Retinal pigment epithelial cell (primary cell): ENCODE results near the gene LRRC25.

Experiments
- DNase-seq: peaks from one replicate; pipeline ENCODE4 v3.0.0-alpha.2; 2010; ENCODE audit warnings: low read depth
- H3K4me3 ChIP-seq: 2 replicates; pipeline ENCODE4 v1.5.1; 2011; ENCODE audit warnings: mild to moderate bottlenecking, low read length, control low read depth, moderate library complexity
- TF ChIP-seq, protein P1 (sequence below): conservative IDR thresholded peaks from 2 replicates; pipeline ENCODE4 v1.5.1; 2011; ENCODE audit warnings: low read depth, low read length, control low read depth, inconsistent platforms

Gene LRRC25

DNA sequence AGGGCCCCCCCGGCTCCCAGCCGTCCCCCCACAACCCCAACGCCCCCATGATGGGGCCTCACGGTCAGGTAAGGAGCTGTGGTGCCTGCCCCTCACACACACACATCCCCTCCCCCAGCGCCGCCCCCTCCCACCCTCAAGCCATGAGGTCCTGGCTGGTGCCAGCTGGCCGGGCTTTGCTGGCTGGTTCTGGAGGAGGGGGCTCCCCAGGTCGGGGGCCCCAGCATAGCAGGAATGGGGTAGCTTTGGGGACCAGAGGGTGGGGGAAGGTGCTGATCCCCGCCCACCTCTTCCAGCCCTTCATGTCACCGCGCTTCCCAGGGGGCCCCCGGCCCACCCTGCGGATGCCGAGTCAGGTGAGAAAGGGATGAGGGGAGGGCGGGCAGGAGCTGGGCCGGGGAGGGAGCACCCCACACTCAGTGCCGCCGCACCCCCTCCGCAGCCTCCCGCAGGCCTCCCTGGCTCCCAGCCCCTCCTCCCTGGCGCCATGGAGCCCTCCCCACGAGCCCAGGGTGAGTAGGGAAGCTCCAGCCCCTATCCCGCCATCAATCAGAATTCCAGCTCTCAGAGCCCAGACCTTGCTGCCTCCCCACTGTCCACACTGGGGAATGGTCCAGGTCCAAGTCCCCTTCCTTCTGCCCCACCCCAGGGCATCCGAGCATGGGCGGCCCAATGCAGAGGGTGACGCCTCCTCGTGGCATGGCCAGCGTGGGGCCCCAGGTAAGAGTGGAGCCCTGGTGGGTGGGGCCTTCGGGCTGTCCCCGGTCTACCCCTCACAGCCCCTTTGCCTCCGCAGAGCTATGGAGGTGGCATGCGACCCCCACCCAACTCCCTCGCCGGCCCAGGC is 34.2 kb upstream of the LRRC25 start:
- no peak for DNase-seq
- TF ChIP-seq, protein P1, sequence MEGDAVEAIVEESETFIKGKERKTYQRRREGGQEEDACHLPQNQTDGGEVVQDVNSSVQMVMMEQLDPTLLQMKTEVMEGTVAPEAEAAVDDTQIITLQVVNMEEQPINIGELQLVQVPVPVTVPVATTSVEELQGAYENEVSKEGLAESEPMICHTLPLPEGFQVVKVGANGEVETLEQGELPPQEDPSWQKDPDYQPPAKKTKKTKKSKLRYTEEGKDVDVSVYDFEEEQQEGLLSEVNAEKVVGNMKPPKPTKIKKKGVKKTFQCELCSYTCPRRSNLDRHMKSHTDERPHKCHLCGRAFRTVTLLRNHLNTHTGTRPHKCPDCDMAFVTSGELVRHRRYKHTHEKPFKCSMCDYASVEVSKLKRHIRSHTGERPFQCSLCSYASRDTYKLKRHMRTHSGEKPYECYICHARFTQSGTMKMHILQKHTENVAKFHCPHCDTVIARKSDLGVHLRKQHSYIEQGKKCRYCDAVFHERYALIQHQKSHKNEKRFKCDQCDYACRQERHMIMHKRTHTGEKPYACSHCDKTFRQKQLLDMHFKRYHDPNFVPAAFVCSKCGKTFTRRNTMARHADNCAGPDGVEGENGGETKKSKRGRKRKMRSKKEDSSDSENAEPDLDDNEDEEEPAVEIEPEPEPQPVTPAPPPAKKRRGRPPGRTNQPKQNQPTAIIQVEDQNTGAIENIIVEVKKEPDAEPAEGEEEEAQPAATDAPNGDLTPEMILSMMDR = no peak
- no peak overlapping the region for H3K4me3 ChIP-seq

DNA sequence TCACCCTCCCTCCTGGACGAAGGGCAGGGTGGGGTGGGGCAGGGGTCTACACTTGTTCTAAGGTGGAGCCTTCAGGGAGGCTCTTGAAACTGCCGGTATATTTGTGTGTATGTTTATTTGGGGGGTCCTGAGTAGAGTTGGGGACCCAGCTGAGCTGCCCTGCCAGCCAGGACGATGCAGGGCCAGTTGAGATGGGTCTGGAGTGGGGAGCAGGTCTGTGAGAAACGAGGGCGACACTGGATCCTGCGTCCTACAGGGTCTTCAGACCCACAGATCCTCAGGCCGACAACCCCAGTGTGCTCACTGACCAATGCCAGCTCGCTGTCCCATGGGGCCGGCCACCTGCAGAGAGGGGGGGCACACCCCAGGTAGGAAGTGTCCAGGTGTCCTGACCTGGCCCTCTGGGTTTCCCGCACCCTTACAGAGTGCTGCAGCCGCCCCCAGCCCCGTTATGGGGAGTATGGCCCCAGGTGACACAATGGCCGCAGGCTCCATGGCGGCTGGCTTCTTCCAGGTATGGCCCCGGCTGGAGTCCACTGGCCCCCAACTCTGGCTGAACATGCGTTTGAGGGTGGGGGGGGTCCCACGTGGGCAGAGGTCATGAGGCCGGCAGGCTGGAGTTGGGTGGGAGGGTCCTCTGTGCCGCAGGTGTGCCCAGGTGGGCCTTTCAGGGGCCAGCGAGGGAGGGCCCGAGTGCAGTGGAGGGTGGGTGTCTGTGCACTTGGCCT is 33.2 kb upstream of the LRRC25 start:
- TF ChIP-seq, protein P1 = no peak
- H3K4me3 ChIP-seq = no peak overlapping the region
- no peak for DNase-seq

DNA sequence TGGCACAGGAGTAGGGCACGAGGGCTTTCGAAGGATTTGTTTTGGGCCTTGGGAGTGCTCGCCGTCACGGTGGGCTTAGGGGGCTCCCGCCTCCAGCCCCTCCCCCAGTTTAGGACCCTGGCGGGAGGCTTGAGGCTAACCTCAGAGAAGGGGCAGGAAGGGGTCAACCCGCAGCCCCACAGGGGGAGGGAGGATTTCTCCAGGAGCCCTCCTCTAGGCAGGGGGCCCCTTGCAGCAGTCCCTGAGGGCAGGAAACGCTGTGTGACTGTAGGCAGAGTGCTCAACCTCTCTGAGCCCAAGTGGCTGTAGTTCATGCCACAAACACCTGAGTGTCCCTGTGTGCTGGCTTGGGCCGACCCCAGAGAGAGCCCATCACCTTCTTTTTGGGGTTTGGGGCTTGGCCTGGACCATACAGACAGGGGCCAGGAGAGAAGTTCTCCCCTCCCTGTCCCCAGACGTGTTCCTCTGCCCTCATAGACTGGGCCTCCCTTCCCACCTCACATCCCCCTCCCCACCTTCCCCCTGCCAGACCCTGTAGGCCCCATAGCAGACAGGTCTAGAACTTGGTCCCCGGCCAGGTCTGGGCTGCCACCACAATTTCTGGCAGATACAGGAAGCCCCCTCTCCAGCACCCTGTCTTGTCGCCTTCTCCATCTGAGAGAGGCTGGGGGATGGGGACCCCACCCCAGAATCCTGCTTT is 32.4 kb upstream of the LRRC25 start:
- TF ChIP-seq, protein P1 = no peak
- DNase-seq = no peak
- H3K4me3 ChIP-seq = no peak overlapping the region

DNA sequence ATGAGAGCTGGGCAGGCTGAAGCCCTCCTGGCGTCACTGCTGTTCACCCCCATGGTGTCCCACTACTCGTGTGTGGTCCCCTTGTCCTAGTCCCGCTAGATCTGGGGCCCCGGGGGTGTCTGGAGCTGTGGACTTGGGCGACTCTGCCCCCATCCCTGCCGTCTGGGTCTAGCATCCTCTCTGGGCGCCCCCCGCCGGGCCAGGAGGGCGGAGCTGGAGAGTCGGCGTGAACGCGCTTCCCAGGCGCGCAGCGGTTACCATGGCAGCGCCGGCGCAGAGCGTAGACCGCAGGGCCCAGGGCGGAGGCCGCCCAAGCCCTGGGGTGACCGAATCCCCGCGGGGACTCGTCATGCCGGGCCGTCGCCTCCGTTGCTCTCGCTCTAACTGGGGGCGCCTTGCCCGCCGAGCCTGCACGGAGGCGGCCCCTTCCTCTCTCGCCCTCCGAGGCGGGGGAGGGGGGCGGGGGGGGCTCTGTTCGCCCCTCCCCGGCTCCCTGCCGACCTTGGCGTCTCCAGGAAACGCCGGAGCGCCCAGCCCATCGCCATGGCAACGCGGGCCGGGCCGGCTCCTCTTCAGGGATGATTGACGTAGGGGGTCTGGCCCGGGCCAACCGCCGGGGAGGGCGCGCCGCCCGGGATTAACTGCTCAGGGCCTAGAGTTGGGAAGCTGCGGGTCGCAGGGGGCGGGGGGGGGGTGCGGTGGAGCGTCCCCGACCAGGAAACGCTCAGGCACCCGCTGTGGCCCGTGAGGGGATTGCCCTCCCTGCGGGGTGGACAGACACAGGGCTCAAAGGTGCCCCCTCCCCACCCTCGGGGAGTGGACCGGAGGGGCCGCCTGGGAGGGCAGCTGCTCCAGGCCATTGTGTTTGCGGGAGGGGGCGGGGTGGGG is 31.6 kb upstream of the LRRC25 start:
- TF ChIP-seq, protein P1 = no peak
- DNase-seq = no peak
- H3K4me3 ChIP-seq = peak overlapping the region; percentile 15

DNA sequence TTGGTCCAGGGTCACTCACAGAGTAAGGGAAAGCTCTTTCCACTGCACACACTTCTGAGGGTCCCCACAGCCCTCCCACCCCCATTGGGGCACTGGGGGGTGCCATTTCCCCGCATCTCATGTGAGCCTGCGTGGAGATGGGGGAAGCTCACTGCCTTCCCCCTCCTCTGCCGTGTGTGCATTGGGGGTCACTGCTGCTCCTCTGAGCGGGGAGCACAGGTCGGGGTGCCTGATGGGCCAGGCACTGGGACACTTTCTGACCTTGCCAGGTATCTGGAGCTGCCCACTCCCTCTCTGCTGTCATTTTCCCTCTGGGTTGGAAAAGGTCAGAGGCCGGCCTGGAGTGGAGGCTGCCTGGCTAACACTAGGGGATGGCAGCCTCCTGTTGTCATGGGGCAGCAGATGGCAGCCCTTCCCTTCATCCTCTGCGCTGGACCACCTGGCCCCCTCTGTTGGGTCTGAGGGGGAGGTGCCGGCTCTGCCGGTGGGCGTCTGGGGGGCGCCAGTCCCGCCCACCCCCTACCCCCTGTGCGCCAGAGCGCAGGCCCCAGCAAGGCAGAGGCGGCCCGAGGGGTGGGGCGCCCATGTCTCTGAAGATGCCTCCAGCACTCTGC is 30.9 kb upstream of the LRRC25 start:
- TF ChIP-seq, protein P1 = no peak
- no peak for DNase-seq
- H3K4me3 ChIP-seq = no peak overlapping the region

DNA sequence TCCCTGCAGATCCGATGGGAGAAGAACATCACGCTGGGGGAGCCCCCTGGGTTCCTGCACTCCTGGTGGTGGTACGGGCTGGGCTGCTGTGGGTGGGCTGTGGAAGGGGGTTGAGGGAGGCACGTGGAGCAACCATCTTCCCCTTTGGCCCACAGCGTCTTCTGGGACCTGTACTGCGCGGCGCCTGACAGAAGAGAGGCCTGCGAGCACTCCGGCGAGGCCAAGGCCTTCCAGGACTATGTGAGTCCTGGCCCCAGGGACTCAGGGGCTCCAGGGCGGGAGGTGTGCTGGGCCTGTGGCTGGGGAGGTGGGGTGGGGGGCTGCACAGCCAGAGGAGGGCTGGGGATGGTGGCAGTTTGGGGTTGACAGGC is 30.3 kb upstream of the LRRC25 start:
- TF ChIP-seq, protein P1 = no peak
- no peak overlapping the region for H3K4me3 ChIP-seq
- DNase-seq = no peak
